Immature natural killer cell (primary cell): Measurements from ENCODE around the gene PEPD. TPM values are rescaled to one million over a fixed set of nuclear protein-coding genes. Genes with fewer than 3 reads are reported as not detected.

ENCODE experiments used
- DNase-seq, 3 donors: peaks; one replicate each; pipeline ENCODE4 v3.0.0; 2022; ENCODE audit warnings: mixed read lengths in 1 of 3
- H3K27ac Mint-ChIP-seq, 6 donors: one replicate each; pipeline ENCODE4 v1.8.0; 2020; ENCODE audit warnings: mixed read lengths in 6 of 6, mild to moderate bottlenecking in 5 of 6, inconsistent platforms in 4 of 6, moderate library complexity in 3 of 6
- H3K27me3 Mint-ChIP-seq, 3 donors: one replicate each; pipeline ENCODE4 v1.8.0; 2020 to 2021; ENCODE audit warnings: low read depth in 3 of 3, mild to moderate bottlenecking in 3 of 3, mixed read lengths in 3 of 3, moderate library complexity in 3 of 3, inconsistent platforms in 1 of 3
- H3K36me3 Mint-ChIP-seq, 3 donors: one replicate each; pipeline ENCODE4 v1.8.0; 2020; ENCODE audit warnings: mixed read lengths in 3 of 3, inconsistent platforms in 2 of 3, mild to moderate bottlenecking in 2 of 3
- H3K4me1 Mint-ChIP-seq, 2 donors: one replicate each; pipeline ENCODE4 v1.8.0; 2020; ENCODE audit warnings: inconsistent platforms in 2 of 2, mild to moderate bottlenecking in 2 of 2, mixed read lengths in 2 of 2, moderate library complexity in 1 of 2
- H3K4me3 Mint-ChIP-seq, 5 donors: one replicate each; pipeline ENCODE4 v1.8.0; 2020; ENCODE audit warnings: mild to moderate bottlenecking in 5 of 5, mixed read lengths in 5 of 5, inconsistent platforms in 3 of 5, moderate library complexity in 3 of 5
- H3K9me3 Mint-ChIP-seq, 6 donors: one replicate each; pipeline ENCODE4 v1.8.0; 2020; ENCODE audit warnings: mild to moderate bottlenecking in 6 of 6, mixed read lengths in 6 of 6, inconsistent platforms in 4 of 6, moderate library complexity in 3 of 6
- polyA plus RNA-seq, 3 donors: library from polyadenylated mRNA; unstranded; fragments of 300-500 nt; fragmentation: Illumina TruSeq; gene quantifications; one replicate each; pipeline ENCODE4 v1.2.3, GENCODE V29; 2021

The PEPD gene
- polyA plus RNA-seq, 3 donors from 2014 or later = 135 to 181 (median 142) TPM

DNA sequence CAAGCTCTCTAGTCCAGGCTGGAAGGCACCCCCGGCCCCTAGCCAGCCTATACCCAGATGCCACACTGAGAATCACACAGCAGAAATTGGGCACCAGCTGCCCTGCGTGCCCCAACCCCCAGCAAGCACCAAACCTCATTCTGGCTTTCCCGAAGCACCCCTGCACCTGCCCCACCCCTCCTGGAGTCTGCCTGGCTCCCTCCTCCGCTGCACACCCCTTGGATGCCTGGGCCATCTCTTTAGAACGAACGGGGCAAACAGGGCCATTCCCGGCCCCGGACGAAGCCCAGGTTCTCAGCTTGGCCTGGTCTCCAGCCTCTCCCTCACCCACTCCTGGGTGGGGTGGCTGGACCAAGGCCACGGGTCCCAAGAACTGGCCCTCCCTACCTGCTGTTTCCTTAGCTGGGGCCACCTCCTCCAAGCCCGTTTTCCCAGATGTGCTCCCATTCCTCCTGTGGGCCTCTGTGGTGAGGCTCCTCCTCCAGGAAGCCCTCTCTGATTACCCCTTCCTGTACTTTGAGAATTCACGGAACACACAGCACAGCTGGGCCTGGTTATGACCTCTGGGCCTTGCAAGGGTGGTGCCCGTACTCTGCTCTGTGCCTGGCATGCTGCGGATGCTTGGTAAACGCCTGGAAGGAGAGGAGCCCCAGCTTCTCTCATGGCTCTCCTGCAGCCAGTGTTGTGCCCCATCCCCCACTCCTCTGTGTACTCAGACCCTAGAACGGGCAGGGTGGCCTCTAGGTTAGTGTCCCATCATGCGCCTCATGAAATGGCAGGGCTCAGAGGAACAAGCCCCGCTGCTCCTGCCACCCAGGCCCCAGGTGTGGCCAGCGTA, 126.6 kb downstream of the PEPD start:
- Mint-ChIP-seq H3K36me3 (no peaks in the 10 kb centered on the region), H3K27me3 (peaks cover 0 to 3% (median 2%) of the 10 kb centered on the region in 3 donors), H3K4me1 (peaks cover 0 to 1% of the 10 kb centered on the region in 2 donors), H3K4me3 (no peak overlapping the region), H3K9me3 (no peaks in the 10 kb centered on the region), H3K27ac (peak overlapping the region in 1 of 6 donors; percentile 11)
- no peak for DNase-seq

DNA sequence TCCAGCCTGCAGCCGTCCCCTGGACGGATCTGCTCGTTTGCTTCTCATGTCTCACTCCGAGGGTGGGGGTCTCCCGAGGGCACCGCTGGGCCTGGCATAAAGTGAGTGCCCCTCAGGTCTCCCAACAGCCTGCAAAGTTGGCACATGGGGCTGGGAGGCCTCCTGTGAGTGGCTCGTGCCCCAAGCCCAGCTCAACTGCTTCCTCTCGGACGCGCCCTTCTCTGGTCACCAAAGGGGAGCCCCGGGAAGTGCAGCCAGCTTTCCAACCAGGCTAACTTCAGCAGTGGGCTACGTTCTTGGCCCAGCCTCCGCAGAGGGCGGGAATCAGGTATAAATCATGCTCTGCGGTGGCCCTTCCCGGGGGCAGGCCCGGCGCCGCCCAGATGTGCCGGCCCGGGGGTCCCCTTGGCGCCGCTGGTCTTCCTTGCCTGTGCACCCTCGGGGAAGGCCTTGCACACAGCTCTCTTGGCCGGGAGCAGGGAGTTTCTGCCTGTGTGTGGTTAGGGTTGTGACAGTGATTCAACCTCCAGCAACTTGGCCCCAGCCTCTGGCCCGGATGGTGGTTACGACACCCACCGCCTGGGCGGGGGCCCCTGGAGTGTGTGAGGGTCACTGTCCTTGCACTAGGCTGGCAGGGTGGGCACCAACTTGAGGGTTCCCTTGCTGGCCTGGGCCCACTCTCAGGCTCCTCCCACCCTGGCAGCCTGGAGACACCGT, 127.4 kb downstream of the PEPD start:
- H3K27me3 Mint-ChIP-seq = peaks cover 0 to 3% (median 2%) of the 10 kb centered on the region in 3 donors
- H3K9me3 Mint-ChIP-seq = no peaks in the 10 kb centered on the region
- no peak overlapping the region for H3K4me3 Mint-ChIP-seq
- peaks cover 0 to 1% of the 10 kb centered on the region in 2 donors for H3K4me1 Mint-ChIP-seq
- no peaks in the 10 kb centered on the region for H3K36me3 Mint-ChIP-seq
- DNase-seq = no peak
- peak overlapping the region in 2 of 6 donors; percentile 11 to 17 for H3K27ac Mint-ChIP-seq

DNA sequence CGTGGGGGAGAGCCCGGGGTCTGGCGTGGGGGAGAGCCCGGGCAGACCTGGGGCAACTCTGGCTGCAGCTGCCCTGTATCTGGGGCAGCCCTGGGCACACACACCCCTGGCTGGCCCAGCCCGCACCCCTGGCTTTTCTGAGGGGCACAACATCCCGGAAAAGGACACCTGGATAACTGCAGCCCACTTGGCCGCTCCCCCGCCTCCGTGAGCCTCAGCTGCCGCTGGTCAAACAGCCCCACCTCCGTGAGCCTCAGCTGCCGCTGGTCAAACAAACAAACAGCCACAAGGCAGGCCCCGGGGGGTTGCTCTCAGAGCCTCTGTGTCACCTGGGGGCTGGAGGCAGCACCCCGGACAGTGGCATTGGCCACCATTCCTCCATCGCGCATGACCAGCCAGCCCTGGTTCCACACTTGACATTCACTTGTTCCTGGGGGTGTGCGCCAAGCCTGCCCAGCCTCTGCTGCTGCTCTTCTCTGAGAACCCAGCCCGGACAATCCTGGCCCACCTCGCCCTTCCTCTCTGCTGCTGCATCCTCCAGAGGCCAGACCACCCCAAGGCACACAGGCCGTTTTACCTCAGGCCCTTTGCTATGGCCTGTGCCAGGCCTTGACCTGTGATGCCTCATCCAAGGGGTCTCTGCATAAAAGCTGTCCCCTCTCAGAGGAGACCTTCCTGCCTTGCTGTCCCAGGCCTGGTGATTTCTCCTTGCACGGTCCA, 128.1 kb downstream of the PEPD start:
- Mint-ChIP-seq H3K4me3 (no peak overlapping the region), H3K27me3 (peaks cover 0 to 3% (median 2%) of the 10 kb centered on the region in 3 donors), H3K4me1 (no peaks in the 10 kb centered on the region), H3K27ac (peak overlapping the region in 1 of 6 donors; percentile 17), H3K36me3 (no peaks in the 10 kb centered on the region), H3K9me3 (no peaks in the 10 kb centered on the region)
- DNase-seq = no peak

DNA sequence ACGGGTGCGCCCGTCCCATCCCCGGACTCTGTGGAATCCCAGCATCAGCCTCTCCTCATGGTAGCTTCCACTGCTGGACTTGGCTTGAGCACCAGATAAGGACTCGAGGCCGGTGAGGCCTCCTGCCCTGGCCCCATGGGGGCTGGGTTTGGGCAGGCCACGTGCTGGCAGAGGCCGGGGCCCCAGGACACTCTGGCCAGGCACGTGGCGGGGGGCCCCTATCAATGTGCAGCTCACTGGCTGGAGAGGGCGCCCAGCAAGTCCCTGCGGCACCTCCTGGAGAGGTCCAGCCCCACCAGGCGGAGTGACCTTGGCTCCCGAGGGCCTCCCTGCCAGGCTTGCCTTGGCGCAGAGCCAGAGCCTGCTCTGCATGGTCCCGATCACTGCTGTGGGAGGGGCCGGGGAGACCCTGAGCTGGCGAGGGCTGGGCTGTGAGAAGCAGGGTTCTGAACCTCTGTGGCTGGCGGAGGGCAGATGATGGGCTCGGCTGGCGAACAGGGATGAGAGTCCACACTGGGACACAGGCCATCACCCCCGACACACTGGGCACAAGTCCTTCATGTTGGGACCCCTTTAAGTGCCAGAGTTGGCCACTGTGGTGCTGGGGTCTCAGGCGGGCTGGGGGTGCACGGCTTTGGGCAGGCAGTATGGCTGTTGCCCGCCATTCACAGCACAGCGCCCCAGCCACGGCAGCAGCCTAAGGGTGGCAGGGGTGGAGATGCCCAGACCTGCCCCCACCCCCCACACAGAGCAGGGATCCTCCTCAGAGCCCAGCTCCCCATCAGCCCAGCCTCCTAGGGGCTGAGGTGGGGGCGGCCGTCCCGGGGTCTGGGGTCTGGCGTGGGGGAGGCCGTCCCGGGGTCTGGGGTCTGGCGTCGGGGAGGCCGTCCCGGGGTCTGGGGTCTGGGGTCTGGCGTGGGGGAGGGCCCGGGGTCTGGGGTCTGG, 129.0 kb downstream of the PEPD start:
- Mint-ChIP-seq H3K36me3 (no peaks in the 10 kb centered on the region), H3K9me3 (no peaks in the 10 kb centered on the region), H3K27me3 (peaks cover 0 to 3% (median 2%) of the 10 kb centered on the region in 3 donors), H3K27ac (no peak overlapping the region), H3K4me1 (no peaks in the 10 kb centered on the region), H3K4me3 (no peak overlapping the region)
- DNase-seq = no peak

DNA sequence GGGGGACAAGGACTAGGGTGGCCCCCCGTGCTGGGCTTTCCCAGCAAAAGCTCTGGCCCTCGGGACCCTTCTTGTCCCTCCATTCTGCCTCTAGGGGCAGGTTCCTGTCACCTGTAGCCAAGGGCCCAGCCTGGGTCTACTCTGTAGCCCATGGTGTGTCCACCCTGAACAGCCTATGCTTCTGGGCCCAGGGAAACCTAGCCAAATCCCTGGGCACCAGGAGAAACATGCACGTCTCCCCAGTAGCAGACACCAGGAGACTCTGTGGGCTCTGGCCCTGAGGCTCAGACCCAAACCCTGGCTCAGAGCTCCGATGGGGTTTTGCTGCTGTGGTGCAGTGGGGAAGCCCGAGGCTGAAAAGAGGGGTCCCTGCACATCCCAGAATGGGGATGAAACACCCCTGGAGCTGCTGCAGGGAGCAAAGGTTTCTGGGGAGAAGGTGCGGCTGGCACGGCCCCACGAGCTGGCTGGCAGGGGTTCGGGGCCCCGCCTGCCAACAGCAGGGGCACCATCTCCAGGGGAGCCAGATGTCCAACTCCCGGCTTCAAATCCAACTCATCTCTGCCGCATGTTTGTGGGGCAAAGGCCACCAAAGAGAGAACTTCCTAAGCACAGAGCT, 129.9 kb downstream of the PEPD start:
- no peak for DNase-seq
- H3K4me3 Mint-ChIP-seq = no peak overlapping the region
- H3K36me3 Mint-ChIP-seq = peaks cover 0 to 6% (median 0%) of the 10 kb centered on the region in 3 donors
- no peak overlapping the region for H3K27ac Mint-ChIP-seq
- H3K27me3 Mint-ChIP-seq = peaks cover 0 to 3% (median 2%) of the 10 kb centered on the region in 3 donors
- no peaks in the 10 kb centered on the region for H3K9me3 Mint-ChIP-seq
- H3K4me1 Mint-ChIP-seq = no peaks in the 10 kb centered on the region

DNA sequence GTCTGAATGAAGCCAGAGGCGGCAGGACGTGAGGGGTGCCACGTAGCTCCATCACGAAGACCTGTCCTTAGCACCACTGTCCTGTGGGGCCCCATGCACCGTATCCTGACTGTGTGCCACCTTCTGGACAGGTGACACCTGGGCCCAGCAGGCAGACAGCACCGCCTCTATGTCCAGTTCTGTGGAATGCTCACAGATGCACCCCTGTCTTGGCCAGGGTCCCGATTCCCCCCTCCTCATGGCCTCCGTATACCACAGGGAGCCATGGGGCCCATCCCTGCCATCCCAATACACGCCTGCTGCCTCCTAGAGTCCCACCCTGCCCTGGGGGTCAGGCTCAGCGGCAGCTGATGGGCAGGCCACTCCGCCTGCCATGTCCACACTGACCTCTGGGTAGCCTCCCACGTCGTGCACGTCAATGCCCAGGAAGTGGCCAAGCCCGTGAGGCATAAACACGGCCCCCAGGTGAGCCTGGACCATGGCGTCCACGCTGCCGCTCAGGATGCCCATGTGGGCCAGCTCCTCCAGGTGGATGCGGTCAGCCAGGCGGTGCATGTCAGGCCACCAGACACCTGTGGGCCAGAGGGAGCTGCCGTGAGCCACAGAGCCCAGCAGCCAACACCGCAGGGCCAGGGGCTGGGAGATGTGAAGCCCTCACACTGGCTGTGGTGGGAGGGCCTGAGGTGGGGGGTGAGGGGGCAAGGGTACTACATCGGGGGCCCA, 130.5 kb downstream of the PEPD start:
- Mint-ChIP-seq H3K4me1 (no peaks in the 10 kb centered on the region), H3K9me3 (no peaks in the 10 kb centered on the region), H3K4me3 (no peak overlapping the region), H3K27ac (no peak overlapping the region), H3K27me3 (peaks cover 0 to 3% (median 2%) of the 10 kb centered on the region in 3 donors), H3K36me3 (peaks cover 0 to 6% (median 0%) of the 10 kb centered on the region in 3 donors)
- no peak for DNase-seq

DNA sequence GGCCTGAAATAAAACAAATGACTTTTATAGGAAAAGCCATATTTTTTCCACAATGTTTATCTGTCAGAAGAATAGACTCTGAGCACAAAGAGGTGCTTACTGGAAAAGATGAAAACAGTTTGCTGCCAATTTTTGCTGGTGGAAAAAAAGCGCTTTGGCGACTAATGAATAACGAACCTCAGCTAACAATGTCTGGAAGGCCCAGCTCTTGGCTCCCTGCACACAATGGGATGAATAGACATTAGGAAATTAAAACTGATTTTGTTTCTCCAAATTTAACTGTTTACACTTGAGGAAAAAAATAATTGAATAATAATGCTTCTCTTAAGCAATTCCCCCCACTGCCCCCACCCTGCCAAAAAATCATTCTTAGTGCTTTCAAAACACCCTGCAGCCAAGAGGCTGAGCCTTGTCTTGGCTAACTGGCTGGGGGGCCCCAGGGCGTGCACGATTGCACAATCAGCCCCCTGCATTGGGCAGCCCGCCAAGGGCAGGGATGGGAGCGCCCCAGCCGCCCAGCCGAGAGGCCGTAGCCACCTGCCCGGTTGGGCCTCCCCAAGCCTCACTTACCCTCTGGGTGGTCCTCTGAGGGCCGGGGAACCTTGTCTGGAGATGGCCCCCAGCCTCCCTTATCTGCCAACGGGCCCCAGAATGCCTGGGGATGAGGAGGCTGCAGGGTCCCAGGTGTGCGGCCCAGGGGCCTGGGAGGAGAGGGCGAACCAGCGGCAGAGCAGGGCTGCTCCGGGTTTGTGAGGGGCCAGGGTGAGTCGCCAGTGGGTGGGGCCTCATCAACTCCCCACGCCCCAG, 131.3 kb downstream of the PEPD start:
- peaks cover 0 to 6% (median 0%) of the 10 kb centered on the region in 3 donors for H3K36me3 Mint-ChIP-seq
- H3K4me1 Mint-ChIP-seq = peaks cover 0 to 2% of the 10 kb centered on the region in 2 donors
- no peak for DNase-seq
- peaks cover 0 to 3% (median 2%) of the 10 kb centered on the region in 3 donors for H3K27me3 Mint-ChIP-seq
- no peaks in the 10 kb centered on the region for H3K9me3 Mint-ChIP-seq
- H3K27ac Mint-ChIP-seq = no peak overlapping the region
- H3K4me3 Mint-ChIP-seq = no peak overlapping the region

DNA sequence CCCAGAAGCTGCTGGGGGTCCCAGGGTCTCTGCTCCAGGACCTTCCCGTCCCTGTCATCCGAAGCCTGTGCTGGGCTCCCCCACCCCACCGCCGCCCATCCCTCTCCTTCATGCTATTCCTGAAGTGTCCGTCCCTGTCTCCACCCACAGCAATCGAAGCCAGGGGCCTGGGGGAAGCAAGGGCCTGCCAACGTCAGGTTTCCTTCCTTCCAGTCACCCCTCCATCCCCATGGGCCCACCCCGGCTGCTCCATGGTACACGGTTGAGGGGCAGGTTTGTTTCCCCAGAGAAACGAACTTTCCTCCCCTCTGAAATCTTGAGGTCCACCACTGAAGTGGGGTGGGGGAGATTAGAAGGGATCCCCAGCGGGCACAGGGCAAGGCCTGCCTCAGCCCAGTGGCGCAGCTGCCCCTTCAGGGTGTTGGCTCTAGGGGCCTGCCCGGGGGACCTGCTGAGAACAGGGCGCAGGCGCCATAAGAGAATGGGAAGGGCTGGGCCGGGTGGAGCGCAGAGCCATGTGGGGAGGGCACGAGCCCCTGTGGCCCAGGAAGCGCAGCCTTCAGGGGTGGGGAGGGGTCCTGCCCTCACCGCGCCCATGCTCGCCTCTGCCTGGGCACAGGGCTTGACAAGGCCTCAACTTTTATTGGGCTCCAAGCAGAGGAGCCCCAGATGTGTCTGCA, 132.0 kb downstream of the PEPD start:
- DNase-seq = no peak
- Mint-ChIP-seq H3K27me3 (peaks cover 0 to 2% (median 1%) of the 10 kb centered on the region in 3 donors), H3K9me3 (no peaks in the 10 kb centered on the region), H3K4me3 (no peak overlapping the region), H3K36me3 (peaks cover 0 to 6% (median 0%) of the 10 kb centered on the region in 3 donors), H3K27ac (no peak overlapping the region), H3K4me1 (peaks cover 0 to 6% of the 10 kb centered on the region in 2 donors)

DNA sequence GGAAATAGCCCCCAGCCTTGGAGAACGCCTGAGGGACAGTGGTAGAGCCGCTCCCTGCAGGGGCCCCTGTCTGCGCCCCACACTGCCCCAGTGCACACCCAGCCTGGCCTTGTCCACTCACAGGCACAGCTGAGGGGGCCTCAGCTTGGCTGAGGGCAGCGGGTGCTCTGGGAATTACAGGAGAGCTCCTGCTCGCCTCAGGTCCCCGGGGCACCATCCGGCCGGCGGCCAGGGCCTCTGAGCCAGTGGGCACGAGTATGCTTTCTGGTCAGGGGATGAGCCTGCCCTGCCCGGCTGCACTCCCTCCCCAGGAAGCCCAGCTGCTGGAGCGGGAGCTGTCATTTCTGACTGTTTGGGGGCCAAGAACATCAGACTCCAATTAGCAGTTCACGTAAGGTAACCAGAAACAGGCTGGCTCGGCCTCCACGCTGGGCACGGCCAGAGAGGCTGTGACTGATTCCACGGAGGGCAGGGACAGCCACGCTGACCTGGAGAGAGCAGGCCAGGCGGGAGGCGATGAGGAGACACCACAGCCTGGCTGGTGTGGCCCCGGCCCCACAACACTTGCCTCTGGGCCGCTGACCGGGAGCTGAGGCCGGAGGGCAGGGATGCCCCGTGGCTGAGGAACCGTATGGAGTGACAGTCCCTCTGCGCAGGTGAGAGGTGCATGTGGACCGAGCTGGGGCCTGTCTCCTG, 132.7 kb downstream of the PEPD start:
- Mint-ChIP-seq H3K27ac (no peak overlapping the region), H3K27me3 (peaks cover 0 to 2% (median under 1%) of the 10 kb centered on the region in 3 donors), H3K36me3 (peaks cover 0 to 6% (median 0%) of the 10 kb centered on the region in 3 donors), H3K4me3 (no peak overlapping the region), H3K4me1 (peaks cover under 1 to 11% of the 10 kb centered on the region in 2 donors), H3K9me3 (no peaks in the 10 kb centered on the region)
- DNase-seq = no peak

DNA sequence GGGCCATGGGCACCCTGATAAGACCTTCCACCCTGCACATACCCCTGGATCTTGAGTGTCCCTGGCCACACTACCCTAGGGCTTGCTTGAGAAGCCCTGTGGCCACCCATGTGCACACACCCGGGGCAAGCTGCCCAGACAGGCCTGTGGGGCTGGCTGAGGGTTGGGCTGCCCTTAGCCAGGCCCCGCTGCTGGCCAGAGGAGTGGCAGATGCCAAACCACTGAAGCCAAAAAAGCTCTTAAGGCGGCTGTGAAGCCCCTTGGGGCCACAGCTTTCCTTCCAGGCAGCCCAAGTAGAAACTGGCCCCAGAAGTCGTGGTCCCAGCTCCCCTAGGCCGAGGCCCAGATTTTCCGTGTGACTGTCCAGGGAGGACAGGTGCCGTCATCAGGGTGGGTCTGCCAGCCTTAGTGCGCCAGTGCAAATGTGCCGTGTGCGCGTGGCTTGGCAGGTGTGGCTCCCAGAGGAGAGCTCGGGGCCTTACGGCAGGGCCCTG, 133.3 kb downstream of the PEPD start:
- no peak for DNase-seq
- H3K36me3 Mint-ChIP-seq = peaks cover 0 to 6% (median 0%) of the 10 kb centered on the region in 3 donors
- no peak overlapping the region for H3K4me3 Mint-ChIP-seq
- H3K27me3 Mint-ChIP-seq = no peaks in the 10 kb centered on the region
- no peaks in the 10 kb centered on the region for H3K9me3 Mint-ChIP-seq
- no peak overlapping the region for H3K27ac Mint-ChIP-seq
- peaks cover 1 to 17% of the 10 kb centered on the region in 2 donors for H3K4me1 Mint-ChIP-seq
